GM21360 (cell line): ENCODE data around the gene ZNF597.
A peak's percentile ranks its signal among the peaks of the same experiment; 100 is the strongest.

Experiments
- ATAC-seq: cut with Tn5 transposase; IDR thresholded peaks from one replicate; pipeline ENCODE4 v1.9.1; 2021; ENCODE audit warnings: mild to moderate bottlenecking, moderate library complexity; ENCODE audit not compliant: unreplicated experiment

The ZNF597 gene

GRCh38 chr16:3443108-3444031 lies at the start of gene ZNF597, which contains the start of gene NAA60:
TSS of gene ZNF597 (minus strand) at chr16:3443504. CDS start at chr16:3443153, 351 bp downstream.
TSS of gene NAA60 (plus strand) at chr16:3443680. CDS start at chr16:3476228, 32,548 bp downstream.
- ATAC-seq = peak; percentile 73

GRCh38 chr16:3492356-3492755 lies 49.1 kb upstream of the ZNF597 start:
- no peak for ATAC-seq

GRCh38 chr16:3490911-3491629 lies 47.8 kb upstream of the ZNF597 start:
- ATAC-seq = no peak

- ATAC-seq = no peak
Measured at GRCh38 chr16:3488801-3489200, 45.5 kb upstream of the ZNF597 start.

- ATAC-seq = no peak
Measured at GRCh38 chr16:3487521-3488410, 44.5 kb upstream of the ZNF597 start.

GRCh38 chr16:3486506-3487215 lies 43.4 kb upstream of the ZNF597 start:
- no peak for ATAC-seq

- no peak for ATAC-seq
Measured at GRCh38 chr16:3485821-3486505, 42.7 kb upstream of the ZNF597 start.

GRCh38 chr16:3485097-3485745 lies 41.9 kb upstream of the ZNF597 start:
- ATAC-seq = no peak

- ATAC-seq = no peak
Measured at GRCh38 chr16:3484318-3485096, 41.2 kb upstream of the ZNF597 start.

- no peak for ATAC-seq
Measured at GRCh38 chr16:3482659-3483241, 39.4 kb upstream of the ZNF597 start.

- ATAC-seq = no peak
Measured at GRCh38 chr16:3481696-3482658, 38.7 kb upstream of the ZNF597 start.

- ATAC-seq = no peak
Measured at GRCh38 chr16:3480901-3481695, 37.8 kb upstream of the ZNF597 start.

GRCh38 chr16:3479654-3480216 lies 36.4 kb upstream of the ZNF597 start:
- ATAC-seq = no peak

- no peak for ATAC-seq
Measured at GRCh38 chr16:3478242-3478925, 35.1 kb upstream of the ZNF597 start.

- ATAC-seq = no peak
Measured at GRCh38 chr16:3476409-3476808, 33.1 kb upstream of the ZNF597 start.
